ENCODE data around the gene UBE2D2. TPM values are rescaled to one million over a fixed set of nuclear protein-coding genes. Genes with fewer than 3 reads are reported as not detected.

UBE2D2 gene
- polyA plus RNA-seq, 3 donors: 41.2 to 167 (median 133) TPM

- H3K36me3 Mint-ChIP-seq: peaks cover 8 to 20% of the 10 kb centered on the region in 2 donors
- peaks cover 7 to 12% of the 10 kb centered on the region in 2 donors for H3K4me1 ChIP-seq (ENCODE audit: control insufficient read depth in 1 of 2, insufficient read depth in 2 of 2, low read length in 2 of 2)
- H3K27me3 ChIP-seq (ENCODE audit: control insufficient read depth in 2 of 2, insufficient read depth in 2 of 2, low read length in 2 of 2): no peaks in the 10 kb centered on the region
- TF ChIP-seq, protein P1, sequence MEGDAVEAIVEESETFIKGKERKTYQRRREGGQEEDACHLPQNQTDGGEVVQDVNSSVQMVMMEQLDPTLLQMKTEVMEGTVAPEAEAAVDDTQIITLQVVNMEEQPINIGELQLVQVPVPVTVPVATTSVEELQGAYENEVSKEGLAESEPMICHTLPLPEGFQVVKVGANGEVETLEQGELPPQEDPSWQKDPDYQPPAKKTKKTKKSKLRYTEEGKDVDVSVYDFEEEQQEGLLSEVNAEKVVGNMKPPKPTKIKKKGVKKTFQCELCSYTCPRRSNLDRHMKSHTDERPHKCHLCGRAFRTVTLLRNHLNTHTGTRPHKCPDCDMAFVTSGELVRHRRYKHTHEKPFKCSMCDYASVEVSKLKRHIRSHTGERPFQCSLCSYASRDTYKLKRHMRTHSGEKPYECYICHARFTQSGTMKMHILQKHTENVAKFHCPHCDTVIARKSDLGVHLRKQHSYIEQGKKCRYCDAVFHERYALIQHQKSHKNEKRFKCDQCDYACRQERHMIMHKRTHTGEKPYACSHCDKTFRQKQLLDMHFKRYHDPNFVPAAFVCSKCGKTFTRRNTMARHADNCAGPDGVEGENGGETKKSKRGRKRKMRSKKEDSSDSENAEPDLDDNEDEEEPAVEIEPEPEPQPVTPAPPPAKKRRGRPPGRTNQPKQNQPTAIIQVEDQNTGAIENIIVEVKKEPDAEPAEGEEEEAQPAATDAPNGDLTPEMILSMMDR (IDR thresholded peaks at IDR 0.05): peak; percentile 29
- H3K27me3 Mint-ChIP-seq (ENCODE audit: low read depth in 3 of 3): no peaks in the 10 kb centered on the region
- H3K36me3 ChIP-seq (replicated peaks in 1 of 2; ENCODE audit: control insufficient read depth in 1 of 2, insufficient read depth in 2 of 2, low read length in 2 of 2): peaks cover 6 to 8% of the 10 kb centered on the region in 2 donors
- H3K4me3 ChIP-seq (replicated peaks in 1 of 3; ENCODE audit: low read depth in 2 of 3, low read length in 3 of 3): no peak overlapping the region
- H4K20me1 ChIP-seq (ENCODE audit: insufficient read depth, low read length): peaks cover 100% of the 10 kb centered on the region
- H3K4me2 ChIP-seq (replicated peaks; ENCODE audit: extremely low read depth, low read length, poor library complexity, severe bottlenecking): no peak overlapping the region
- WGBS (ENCODE audit: insufficient coverage): no CpG with 5 or more reads among the region's 2 CpGs
- H3K79me2 ChIP-seq (ENCODE audit: insufficient read depth, low read length): peaks cover 99% of the 10 kb centered on the region
- no peak overlapping the region for H3K9ac ChIP-seq (ENCODE audit: insufficient read depth, low read length, poor library complexity, severe bottlenecking)
- H3K27ac ChIP-seq (ENCODE audit: low read depth in 1 of 2, low read length in 2 of 2): peak overlapping the region in 1 of 2 donors; percentile 28
- intact Hi-C loops (cut with micrococcal nuclease): no loop called here
- no peaks in the 10 kb centered on the region for H3K9me3 Mint-ChIP-seq
- H3K4me1 Mint-ChIP-seq: peaks cover 44% of the 10 kb centered on the region
- no peak overlapping the region for H3K4me3 Mint-ChIP-seq
- no peak for DNase-seq
- H3K27ac Mint-ChIP-seq: peak overlapping the region in 1 of 7 donors; percentile 74
- H2AFZ ChIP-seq (ENCODE audit: insufficient read depth, low read depth, low read length, poor library complexity, severe bottlenecking): no peak overlapping the region
- H3K9me3 ChIP-seq (replicated peaks in 1 of 2; ENCODE audit: control insufficient read depth in 1 of 2, insufficient read depth in 1 of 2, low read length in 2 of 2): no peaks in the 10 kb centered on the region
Measured at GRCh38 chr5:139575313-139575646, 14.1 kb downstream of the UBE2D2 start.

DNA sequence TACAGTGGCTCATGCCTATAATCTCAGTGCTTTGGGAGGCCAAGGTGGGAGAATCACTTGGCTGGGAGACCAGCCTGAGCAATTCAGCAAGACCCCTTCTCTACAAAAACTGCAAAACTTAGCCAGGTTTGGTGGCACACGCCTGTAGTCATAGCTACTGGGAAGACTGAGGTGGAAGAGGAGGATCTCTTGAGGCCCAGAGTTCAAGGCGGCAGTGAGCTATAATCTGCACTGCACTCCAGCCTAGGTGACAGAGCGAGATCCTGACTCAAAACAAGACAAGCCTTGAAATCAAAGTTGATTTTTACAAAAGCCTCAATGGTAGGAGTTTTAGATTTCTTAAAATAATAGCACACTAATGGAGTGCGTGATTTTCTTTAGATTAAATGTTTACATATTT, 14.6 kb downstream of the UBE2D2 start:
- Mint-ChIP-seq H3K9me3 (no peaks in the 10 kb centered on the region), H3K4me1 (peaks cover 43% of the 10 kb centered on the region), H3K36me3 (peaks cover 8 to 19% of the 10 kb centered on the region in 2 donors), H3K27ac (peak overlapping the region in 4 of 7 donors; percentile 28 to 82 (median 64)), H3K4me3 (no peak overlapping the region), H3K27me3 (ENCODE audit: low read depth in 3 of 3) (no peaks in the 10 kb centered on the region)
- intact Hi-C loops (cut with micrococcal nuclease): no loop called here
- Histone ChIP-seq H3K27ac (ENCODE audit: low read depth in 1 of 2, low read length in 2 of 2) (peak overlapping the region in 1 of 2 donors; percentile 28), H3K4me1 (ENCODE audit: control insufficient read depth in 1 of 2, insufficient read depth in 2 of 2, low read length in 2 of 2) (peaks cover 7 to 12% of the 10 kb centered on the region in 2 donors), H3K36me3 (replicated peaks in 1 of 2; ENCODE audit: control insufficient read depth in 1 of 2, insufficient read depth in 2 of 2, low read length in 2 of 2) (peaks cover 6 to 8% of the 10 kb centered on the region in 2 donors), H3K9ac (ENCODE audit: insufficient read depth, low read length, poor library complexity, severe bottlenecking) (no peak overlapping the region), H3K4me3 (replicated peaks in 1 of 3; ENCODE audit: low read depth in 2 of 3, low read length in 3 of 3) (no peak overlapping the region), H3K9me3 (replicated peaks in 1 of 2; ENCODE audit: control insufficient read depth in 1 of 2, insufficient read depth in 1 of 2, low read length in 2 of 2) (no peaks in the 10 kb centered on the region), H2AFZ (ENCODE audit: insufficient read depth, low read depth, low read length, poor library complexity, severe bottlenecking) (no peak overlapping the region), H4K20me1 (ENCODE audit: insufficient read depth, low read length) (peaks cover 100% of the 10 kb centered on the region), H3K27me3 (ENCODE audit: control insufficient read depth in 2 of 2, insufficient read depth in 2 of 2, low read length in 2 of 2) (no peaks in the 10 kb centered on the region), H3K79me2 (ENCODE audit: insufficient read depth, low read length) (peaks cover 99% of the 10 kb centered on the region), H3K4me2 (replicated peaks; ENCODE audit: extremely low read depth, low read length, poor library complexity, severe bottlenecking) (no peak overlapping the region)
- DNase-seq: no peak
- 80% methylated on average over 1 of the region's 4 CpGs for WGBS (ENCODE audit: insufficient coverage)
- TF ChIP-seq, protein P1 (IDR thresholded peaks at IDR 0.05): no peak

Data from CD14-positive monocyte (primary cell).